Measurements from ENCODE around the gene TLR3. TPM values are rescaled to one million over a fixed set of nuclear protein-coding genes. Genes with fewer than 3 reads are reported as not detected.

Gene TLR3
- total RNA-seq, 1 experiment from 2014 or later: 0.57 TPM

DNA sequence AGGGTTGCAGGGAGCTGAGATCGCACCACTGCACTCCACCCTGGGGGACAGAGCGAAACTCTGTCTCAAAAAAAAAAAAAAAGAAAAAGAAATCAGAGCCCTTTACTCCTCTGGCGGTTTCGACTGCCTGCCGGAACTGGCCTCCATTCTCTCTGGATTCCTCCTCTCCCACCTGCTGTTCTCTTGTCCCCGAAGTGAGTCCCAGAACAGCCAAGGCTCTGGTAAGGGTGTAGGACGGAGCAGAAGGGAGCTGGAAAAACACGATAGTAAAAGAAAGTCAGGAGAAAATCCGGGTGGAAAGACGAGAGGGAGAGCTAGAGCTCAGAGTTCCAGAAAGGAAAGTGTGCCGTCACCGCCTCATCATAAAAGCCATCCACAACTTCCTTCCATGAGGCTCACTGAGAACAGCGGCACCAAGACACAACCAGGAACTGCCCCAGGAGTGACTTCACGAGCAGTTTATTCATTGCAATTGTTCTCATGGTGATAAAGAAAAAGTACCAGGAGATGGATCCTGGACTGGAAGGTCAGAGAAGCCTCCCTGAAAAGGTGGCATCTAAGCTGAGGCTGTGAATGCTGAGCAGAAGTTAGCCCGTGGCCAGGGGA, 12.3 kb downstream of the TLR3 start:
- no peak overlapping the region for H3K4me3 ChIP-seq (ENCODE audit: low read depth, low read length)
- H3K4me1 ChIP-seq: peaks cover 6% of the 10 kb centered on the region; the same call in 1 of the 2 replicates
- DNase-seq: no peak
- ChIA-PET CTCF (no interaction called here), POLR2A (no interaction called here)
- H3K27me3 Mint-ChIP-seq (ENCODE audit: insufficient read depth, unreplicated experiment): peaks cover 2% of the 10 kb centered on the region
- H3K36me3 Mint-ChIP-seq (ENCODE audit: insufficient read depth, unreplicated experiment): no peaks in the 10 kb centered on the region
- BruUV-seq (replicated peaks): no TSS peak
- no peaks in the 10 kb centered on the region for H3K9me3 ChIP-seq
- no peaks in the 10 kb centered on the region for H3K36me3 ChIP-seq (ENCODE audit: control insufficient read depth, insufficient read depth, low read length)
- intact Hi-C loops (cut with micrococcal nuclease; ENCODE audit: unreplicated experiment): no loop called here
- no peaks in the 10 kb centered on the region for H3K27me3 ChIP-seq (replicated peaks; ENCODE audit: control insufficient read depth, insufficient read depth, low read length)
- TF ChIP-seq, protein P1, sequence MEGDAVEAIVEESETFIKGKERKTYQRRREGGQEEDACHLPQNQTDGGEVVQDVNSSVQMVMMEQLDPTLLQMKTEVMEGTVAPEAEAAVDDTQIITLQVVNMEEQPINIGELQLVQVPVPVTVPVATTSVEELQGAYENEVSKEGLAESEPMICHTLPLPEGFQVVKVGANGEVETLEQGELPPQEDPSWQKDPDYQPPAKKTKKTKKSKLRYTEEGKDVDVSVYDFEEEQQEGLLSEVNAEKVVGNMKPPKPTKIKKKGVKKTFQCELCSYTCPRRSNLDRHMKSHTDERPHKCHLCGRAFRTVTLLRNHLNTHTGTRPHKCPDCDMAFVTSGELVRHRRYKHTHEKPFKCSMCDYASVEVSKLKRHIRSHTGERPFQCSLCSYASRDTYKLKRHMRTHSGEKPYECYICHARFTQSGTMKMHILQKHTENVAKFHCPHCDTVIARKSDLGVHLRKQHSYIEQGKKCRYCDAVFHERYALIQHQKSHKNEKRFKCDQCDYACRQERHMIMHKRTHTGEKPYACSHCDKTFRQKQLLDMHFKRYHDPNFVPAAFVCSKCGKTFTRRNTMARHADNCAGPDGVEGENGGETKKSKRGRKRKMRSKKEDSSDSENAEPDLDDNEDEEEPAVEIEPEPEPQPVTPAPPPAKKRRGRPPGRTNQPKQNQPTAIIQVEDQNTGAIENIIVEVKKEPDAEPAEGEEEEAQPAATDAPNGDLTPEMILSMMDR (IDR thresholded peaks at IDR 0.05; ENCODE audit: insufficient read depth in 1 of 2, low read depth in 1 of 2, low read length in 1 of 2, severe bottlenecking in 1 of 2, unreplicated experiment in 1 of 2): no peak
- peaks cover 16% of the 10 kb centered on the region for H3K4me1 Mint-ChIP-seq (ENCODE audit: low read depth, unreplicated experiment)
- H3K9me3 Mint-ChIP-seq (ENCODE audit: unreplicated experiment): no peaks in the 10 kb centered on the region
- no peak overlapping the region for H3K4me3 Mint-ChIP-seq (ENCODE audit: unreplicated experiment)
- H3K27ac Mint-ChIP-seq (ENCODE audit: unreplicated experiment): no peak overlapping the region

DNA sequence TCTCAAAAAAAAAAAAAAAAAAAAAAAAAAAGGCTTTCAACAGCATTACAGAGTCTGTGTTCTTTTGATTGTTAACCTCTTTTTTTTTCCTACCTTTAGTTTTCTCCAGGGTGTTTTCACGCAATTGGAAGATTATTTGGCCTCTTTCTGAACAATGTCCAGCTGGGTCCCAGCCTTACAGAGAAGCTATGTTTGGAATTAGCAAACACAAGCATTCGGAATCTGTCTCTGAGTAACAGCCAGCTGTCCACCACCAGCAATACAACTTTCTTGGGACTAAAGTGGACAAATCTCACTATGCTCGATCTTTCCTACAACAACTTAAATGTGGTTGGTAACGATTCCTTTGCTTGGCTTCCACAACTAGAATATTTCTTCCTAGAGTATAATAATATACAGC, 13.3 kb downstream of the TLR3 start:
- no peak overlapping the region for H3K4me3 Mint-ChIP-seq (ENCODE audit: unreplicated experiment)
- ChIA-PET POLR2A (no interaction called here), CTCF (interaction anchor here (0.7 kb wide), 1 partner anchor 55 kb away, joined by 13 read pairs; no protein-coding TSS in a partner anchor)
- no peak overlapping the region for H3K27ac Mint-ChIP-seq (ENCODE audit: unreplicated experiment)
- no peaks in the 10 kb centered on the region for H3K27me3 Mint-ChIP-seq (ENCODE audit: insufficient read depth, unreplicated experiment)
- Histone ChIP-seq H3K4me1 (peaks cover 6% of the 10 kb centered on the region; the same call in 1 of the 2 replicates), H3K27me3 (replicated peaks; ENCODE audit: control insufficient read depth, insufficient read depth, low read length) (no peaks in the 10 kb centered on the region), H3K4me3 (ENCODE audit: low read depth, low read length) (no peak overlapping the region), H3K36me3 (ENCODE audit: control insufficient read depth, insufficient read depth, low read length) (no peaks in the 10 kb centered on the region), H3K9me3 (no peaks in the 10 kb centered on the region)
- no peaks in the 10 kb centered on the region for H3K9me3 Mint-ChIP-seq (ENCODE audit: unreplicated experiment)
- BruUV-seq (replicated peaks): no TSS peak
- TF ChIP-seq, protein P1 (IDR thresholded peaks at IDR 0.05; ENCODE audit: insufficient read depth in 1 of 2, low read depth in 1 of 2, low read length in 1 of 2, severe bottlenecking in 1 of 2, unreplicated experiment in 1 of 2): no peak
- DNase-seq: no peak
- no peaks in the 10 kb centered on the region for H3K36me3 Mint-ChIP-seq (ENCODE audit: insufficient read depth, unreplicated experiment)
- H3K4me1 Mint-ChIP-seq (ENCODE audit: low read depth, unreplicated experiment): peaks cover 16% of the 10 kb centered on the region
- intact Hi-C loops (cut with micrococcal nuclease; ENCODE audit: unreplicated experiment): loop anchor here (2.0 kb wide), 1 partner anchor 23 kb away; the partner anchor contains the start of gene FAM149A

DNA sequence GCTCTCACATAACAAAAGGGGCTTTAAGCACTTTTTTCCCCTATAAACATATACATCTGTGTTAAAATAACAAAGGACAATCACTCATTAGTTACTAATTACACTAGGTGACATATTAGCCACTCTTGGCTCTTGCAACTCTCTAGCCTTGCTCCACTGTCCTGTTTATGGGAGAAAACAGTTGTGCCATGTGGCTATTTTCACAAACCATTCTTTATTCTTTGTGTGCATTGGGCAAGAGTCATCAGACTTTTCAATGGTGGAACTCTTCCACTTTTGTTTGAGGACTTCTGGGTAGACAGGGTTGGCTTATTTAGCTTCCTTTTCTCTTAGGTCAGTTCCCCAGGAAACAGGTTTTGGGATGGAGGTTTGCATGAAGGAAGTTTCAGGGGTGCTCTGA, 19.6 kb downstream of the TLR3 start:
- BruUV-seq (replicated peaks): no TSS peak
- no peak for DNase-seq
- H3K36me3 ChIP-seq (ENCODE audit: control insufficient read depth, insufficient read depth, low read length): no peaks in the 10 kb centered on the region
- Mint-ChIP-seq H3K9me3 (ENCODE audit: unreplicated experiment) (no peaks in the 10 kb centered on the region), H3K27ac (ENCODE audit: unreplicated experiment) (no peak overlapping the region), H3K27me3 (ENCODE audit: insufficient read depth, unreplicated experiment) (no peaks in the 10 kb centered on the region), H3K36me3 (ENCODE audit: insufficient read depth, unreplicated experiment) (no peaks in the 10 kb centered on the region), H3K4me1 (ENCODE audit: low read depth, unreplicated experiment) (no peaks in the 10 kb centered on the region), H3K4me3 (ENCODE audit: unreplicated experiment) (no peak overlapping the region)
- peaks cover 10% of the 10 kb centered on the region; the same call in 1 of the 2 replicates for H3K9me3 ChIP-seq
- H3K4me3 ChIP-seq (ENCODE audit: low read depth, low read length): no peak overlapping the region
- TF ChIP-seq, protein P1 (IDR thresholded peaks at IDR 0.05; ENCODE audit: insufficient read depth in 1 of 2, low read depth in 1 of 2, low read length in 1 of 2, severe bottlenecking in 1 of 2, unreplicated experiment in 1 of 2): no peak
- H3K4me1 ChIP-seq: no peaks in the 10 kb centered on the region
- POLR2A ChIA-PET: no interaction called here
- CTCF ChIA-PET: no interaction called here
- H3K27me3 ChIP-seq (replicated peaks; ENCODE audit: control insufficient read depth, insufficient read depth, low read length): no peaks in the 10 kb centered on the region
- intact Hi-C loops (cut with micrococcal nuclease; ENCODE audit: unreplicated experiment): no loop called here

Measured in Caco-2 (cell line).